ENCODE measurements around the gene INTS6L.
"Not testable (repeated sequence)": the region's sequence is repeated elsewhere in the genome, so short reads cannot be mapped to it uniquely, and the experiment has no call there.

INTS6L gene

GRCh38 chrX:135591871-135592270 is 71.4 kb downstream of the INTS6L start:
- no peak for TF ChIP-seq CTCF (IDR thresholded peaks at IDR 0.05; ENCODE audit: low read depth, low read length, missing control alignments)
- no peak for DNase-seq (ENCODE audit: extremely low read depth, low read depth)
- no peak overlapping the region for H3K4me3 ChIP-seq (replicated peaks; ENCODE audit: low read depth, low read length)

GRCh38 chrX:135594049-135594448 is 73.6 kb downstream of the INTS6L start:
- not testable (repeated sequence) for H3K4me3 ChIP-seq (replicated peaks; ENCODE audit: low read depth, low read length); DNase-seq (ENCODE audit: extremely low read depth, low read depth)

GRCh38 chrX:135594453-135594852 is 74.0 kb downstream of the INTS6L start:
- H3K4me3 ChIP-seq (replicated peaks; ENCODE audit: low read depth, low read length); DNase-seq (ENCODE audit: extremely low read depth, low read depth): not testable (repeated sequence)

- TF ChIP-seq CTCF (IDR thresholded peaks at IDR 0.05; ENCODE audit: low read depth, low read length, missing control alignments), result no peak
- no peak for DNase-seq (ENCODE audit: extremely low read depth, low read depth)
- H3K4me3 ChIP-seq (replicated peaks; ENCODE audit: low read depth, low read length), result no peak overlapping the region
These were observed 75.1 kb downstream of the INTS6L start for GRCh38 chrX:135595543-135595942.

GRCh38 chrX:135596495-135596894 is 76.0 kb downstream of the INTS6L start:
- DNase-seq (ENCODE audit: extremely low read depth, low read depth), result no peak
- no peak overlapping the region for H3K4me3 ChIP-seq (replicated peaks; ENCODE audit: low read depth, low read length)
- TF ChIP-seq CTCF (IDR thresholded peaks at IDR 0.05; ENCODE audit: low read depth, low read length, missing control alignments), result peak; percentile 53

- DNase-seq (ENCODE audit: extremely low read depth, low read depth), result no peak
- no peak overlapping the region for H3K4me3 ChIP-seq (replicated peaks; ENCODE audit: low read depth, low read length)
- TF ChIP-seq CTCF (IDR thresholded peaks at IDR 0.05; ENCODE audit: low read depth, low read length, missing control alignments), result no peak
These were observed 85.4 kb downstream of the INTS6L start for GRCh38 chrX:135605906-135606305.

- H3K4me3 ChIP-seq (replicated peaks; ENCODE audit: low read depth, low read length); DNase-seq (ENCODE audit: extremely low read depth, low read depth): not testable (repeated sequence)
These were observed 104.1 kb downstream of the INTS6L start for GRCh38 chrX:135624408-135625204.

- TF ChIP-seq CTCF (IDR thresholded peaks at IDR 0.05; ENCODE audit: low read depth, low read length, missing control alignments), result no peak
- no peak overlapping the region for H3K4me3 ChIP-seq (replicated peaks; ENCODE audit: low read depth, low read length)
- DNase-seq (ENCODE audit: extremely low read depth, low read depth), result no peak
These were observed 105.5 kb downstream of the INTS6L start for GRCh38 chrX:135625995-135626394.

Data from HFF-Myc (cell line).